Measurements from ENCODE around the gene NPPA.

DNA sequence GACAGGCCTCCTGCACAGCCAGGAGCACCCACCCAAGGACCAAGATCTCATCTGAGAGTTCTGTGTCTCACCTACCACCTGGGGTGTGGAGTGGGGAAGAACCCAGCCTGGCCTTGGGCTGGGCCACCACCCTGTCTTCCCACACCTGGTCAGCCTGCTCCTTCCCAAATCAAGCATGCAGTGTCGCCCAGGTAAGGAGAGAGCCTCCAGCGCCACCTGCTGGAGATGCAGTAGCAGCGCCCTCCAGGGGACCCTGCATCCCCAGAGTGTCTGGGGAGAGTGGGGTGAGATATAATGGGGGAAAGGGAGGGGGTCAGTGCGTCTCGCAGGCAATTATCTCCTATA, 46.3 kb upstream of the NPPA start:
- TF ChIP-seq, protein P1, sequence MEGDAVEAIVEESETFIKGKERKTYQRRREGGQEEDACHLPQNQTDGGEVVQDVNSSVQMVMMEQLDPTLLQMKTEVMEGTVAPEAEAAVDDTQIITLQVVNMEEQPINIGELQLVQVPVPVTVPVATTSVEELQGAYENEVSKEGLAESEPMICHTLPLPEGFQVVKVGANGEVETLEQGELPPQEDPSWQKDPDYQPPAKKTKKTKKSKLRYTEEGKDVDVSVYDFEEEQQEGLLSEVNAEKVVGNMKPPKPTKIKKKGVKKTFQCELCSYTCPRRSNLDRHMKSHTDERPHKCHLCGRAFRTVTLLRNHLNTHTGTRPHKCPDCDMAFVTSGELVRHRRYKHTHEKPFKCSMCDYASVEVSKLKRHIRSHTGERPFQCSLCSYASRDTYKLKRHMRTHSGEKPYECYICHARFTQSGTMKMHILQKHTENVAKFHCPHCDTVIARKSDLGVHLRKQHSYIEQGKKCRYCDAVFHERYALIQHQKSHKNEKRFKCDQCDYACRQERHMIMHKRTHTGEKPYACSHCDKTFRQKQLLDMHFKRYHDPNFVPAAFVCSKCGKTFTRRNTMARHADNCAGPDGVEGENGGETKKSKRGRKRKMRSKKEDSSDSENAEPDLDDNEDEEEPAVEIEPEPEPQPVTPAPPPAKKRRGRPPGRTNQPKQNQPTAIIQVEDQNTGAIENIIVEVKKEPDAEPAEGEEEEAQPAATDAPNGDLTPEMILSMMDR (IDR thresholded peaks at IDR 0.05), result peak; percentile 65 to 85 (median 71)
- TF ChIP-seq POLR2AphosphoS5 (IDR thresholded peaks at IDR 0.05) (no peak), POLR2A (IDR thresholded peaks at IDR 0.05; ENCODE audit: low read depth) (no peak)
